Omental fat pad (tissue), 4 donors: ENCODE data around the gene AAMP. TPM values are rescaled to one million over a fixed set of nuclear protein-coding genes. Genes with fewer than 3 reads are reported as not detected.

Experiments
- ATAC-seq: fragments of 150-250 bp; one replicate; pipeline ENCODE4 v1.9.1; 2016; ENCODE audit warnings: mild to moderate bottlenecking, moderate library complexity; ENCODE audit not compliant: low FRiP score
- DNase-seq: peaks from one replicate; pipeline ENCODE4 v3.0.0-alpha.2; 2019; ENCODE audit warnings: low spot score
- total RNA-seq, 4 donors: library from RNA; depleted of rRNA; stranded (reverse); fragments of >200 nt; gene quantifications; one replicate each; pipeline ENCODE4 v1.1.0, GENCODE V29; 2016
- TF ChIP-seq, protein P1 (sequence below), 3 donors: fragments of 450-650 bp; IDR thresholded peaks; one replicate each; pipeline ENCODE4 v1.5.1; 2016 to 2017; ENCODE audit warnings: antibody characterized with exemption in 3 of 3, mild to moderate bottlenecking in 3 of 3, moderate library complexity in 2 of 3

Gene AAMP
- total RNA-seq, 4 donors from 2014 or later, result 122 to 165 (median 140) TPM

DNA sequence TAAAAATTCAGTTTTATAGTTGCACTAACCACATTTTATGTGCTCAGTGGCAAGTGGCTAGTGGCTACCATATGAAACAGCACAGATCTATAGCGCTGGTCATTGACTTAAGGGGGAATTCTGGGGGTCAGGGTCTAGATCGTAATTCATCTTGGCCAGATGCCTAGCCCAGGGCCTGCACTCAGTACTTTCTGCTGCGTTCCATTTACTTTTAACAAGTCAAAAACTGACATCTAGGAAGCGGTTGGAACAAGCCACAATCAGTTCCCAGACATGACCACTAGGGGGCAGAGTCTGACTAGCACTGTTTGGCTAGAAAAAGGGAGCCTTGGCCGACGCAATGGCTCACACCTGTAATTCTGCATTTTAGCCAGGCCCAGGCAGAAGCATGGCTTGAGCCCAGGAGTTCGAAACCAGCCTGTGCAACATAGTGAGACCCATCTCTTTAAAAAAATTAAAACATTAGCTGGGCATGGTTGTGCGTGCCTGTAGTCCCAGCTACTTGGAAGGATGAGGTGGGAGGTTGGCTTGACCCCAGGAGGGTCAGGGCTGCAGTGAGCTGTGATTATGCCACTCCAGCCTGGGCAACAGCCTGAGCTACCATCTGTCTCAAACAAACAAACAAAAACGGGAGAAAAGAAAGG is 31.4 kb upstream of the AAMP start:
- TF ChIP-seq, protein P1, sequence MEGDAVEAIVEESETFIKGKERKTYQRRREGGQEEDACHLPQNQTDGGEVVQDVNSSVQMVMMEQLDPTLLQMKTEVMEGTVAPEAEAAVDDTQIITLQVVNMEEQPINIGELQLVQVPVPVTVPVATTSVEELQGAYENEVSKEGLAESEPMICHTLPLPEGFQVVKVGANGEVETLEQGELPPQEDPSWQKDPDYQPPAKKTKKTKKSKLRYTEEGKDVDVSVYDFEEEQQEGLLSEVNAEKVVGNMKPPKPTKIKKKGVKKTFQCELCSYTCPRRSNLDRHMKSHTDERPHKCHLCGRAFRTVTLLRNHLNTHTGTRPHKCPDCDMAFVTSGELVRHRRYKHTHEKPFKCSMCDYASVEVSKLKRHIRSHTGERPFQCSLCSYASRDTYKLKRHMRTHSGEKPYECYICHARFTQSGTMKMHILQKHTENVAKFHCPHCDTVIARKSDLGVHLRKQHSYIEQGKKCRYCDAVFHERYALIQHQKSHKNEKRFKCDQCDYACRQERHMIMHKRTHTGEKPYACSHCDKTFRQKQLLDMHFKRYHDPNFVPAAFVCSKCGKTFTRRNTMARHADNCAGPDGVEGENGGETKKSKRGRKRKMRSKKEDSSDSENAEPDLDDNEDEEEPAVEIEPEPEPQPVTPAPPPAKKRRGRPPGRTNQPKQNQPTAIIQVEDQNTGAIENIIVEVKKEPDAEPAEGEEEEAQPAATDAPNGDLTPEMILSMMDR (IDR thresholded peaks at IDR 0.05), result peak in 2 of 3 donors; percentile 80 to 91

DNA sequence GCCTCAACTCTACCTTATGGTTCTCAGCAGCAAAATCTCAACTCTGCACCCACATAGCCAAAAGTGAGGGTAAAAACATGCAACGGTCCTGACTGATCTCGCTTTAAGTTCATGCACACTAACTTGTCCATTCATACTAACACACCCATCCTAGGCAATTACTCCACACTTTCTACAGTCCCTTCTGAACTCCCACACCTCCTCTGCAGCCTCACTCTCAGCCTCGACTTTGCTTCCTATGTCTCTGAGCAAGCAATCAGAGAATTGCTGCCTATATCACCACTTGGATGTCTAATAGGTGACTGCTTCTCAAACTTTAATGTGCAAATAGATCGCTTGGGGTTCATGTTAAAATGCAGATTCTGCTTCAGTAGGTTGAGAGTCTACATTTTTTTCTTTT is 30.2 kb upstream of the AAMP start:
- no peak for ATAC-seq
- DNase-seq, result no peak
- TF ChIP-seq, protein P1 (IDR thresholded peaks at IDR 0.05), result no peak

More for the DNA sequence above, 31.4 kb upstream of the AAMP start:
- peak; percentile 77 for ATAC-seq
- DNase-seq, result peak; percentile 85

DNA sequence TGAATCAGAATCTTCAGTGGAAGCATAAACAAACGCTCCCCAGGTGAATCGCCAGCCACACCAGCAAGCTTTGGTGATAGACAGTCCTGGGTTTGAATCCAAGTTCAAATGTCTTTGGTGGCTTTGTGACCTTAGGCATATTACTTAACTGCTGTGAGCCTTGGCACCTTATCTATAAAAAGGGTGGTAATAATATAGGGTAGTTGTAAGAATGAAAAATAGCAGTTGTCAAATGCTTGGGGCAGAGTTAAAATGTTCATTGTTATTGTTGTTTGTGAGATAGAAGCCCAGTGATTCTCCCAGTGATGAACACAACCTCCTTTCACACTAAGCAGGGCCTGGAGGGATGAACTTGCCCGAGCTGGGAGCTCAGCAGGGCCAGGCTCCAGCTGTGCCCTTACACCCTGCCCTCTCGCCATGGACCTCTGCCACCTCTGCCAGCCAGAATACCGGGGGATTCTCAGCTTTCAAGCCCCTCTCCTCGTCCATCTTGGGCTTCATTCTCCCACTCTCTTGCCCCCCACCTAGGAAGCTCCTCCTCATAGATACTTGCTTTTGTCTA is 28.5 kb upstream of the AAMP start:
- no peak for DNase-seq
- ATAC-seq, result no peak
- TF ChIP-seq, protein P1 (IDR thresholded peaks at IDR 0.05), result no peak

DNA sequence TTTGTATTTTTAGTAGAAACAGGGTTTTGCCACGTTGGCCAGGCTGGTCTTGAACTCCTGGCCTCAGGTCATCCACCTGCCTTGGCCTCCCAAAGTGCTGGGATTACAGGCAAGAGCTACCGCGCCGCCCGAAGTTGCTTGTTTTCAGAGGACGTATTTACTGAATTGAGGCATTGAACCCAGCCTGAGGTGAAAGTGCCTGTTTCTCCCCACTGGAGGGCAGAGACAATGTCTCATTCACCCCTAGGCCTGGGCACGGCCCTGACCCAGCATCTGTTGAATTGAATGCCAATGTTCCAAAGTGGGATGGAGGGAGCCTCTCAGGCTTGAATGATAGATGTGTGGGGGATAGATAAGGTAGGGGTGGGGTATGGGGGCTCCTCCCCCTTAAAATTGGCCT is 26.9 kb upstream of the AAMP start:
- no peak for DNase-seq
- TF ChIP-seq, protein P1 (IDR thresholded peaks at IDR 0.05), result no peak
- ATAC-seq, result no peak

DNA sequence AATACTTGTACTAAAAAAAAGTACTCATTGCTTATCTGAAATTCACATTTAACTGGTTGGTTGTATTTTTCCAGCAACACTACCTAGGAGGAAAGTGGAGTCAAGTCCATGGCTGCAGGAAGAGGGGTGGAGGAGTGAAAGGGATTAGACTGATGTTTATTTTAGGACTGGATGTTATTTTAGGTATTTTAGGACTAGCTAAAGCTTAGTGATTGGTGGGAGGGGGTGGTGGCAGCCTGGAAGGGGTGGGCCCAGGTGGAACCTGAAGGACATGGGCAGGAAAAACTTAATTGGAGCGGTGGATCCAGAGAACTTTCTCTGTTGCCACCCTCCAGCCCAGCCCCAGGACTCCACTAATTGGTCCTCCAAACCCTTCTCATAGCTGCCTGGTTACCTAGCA is 26.3 kb upstream of the AAMP start:
- ATAC-seq (no peak), DNase-seq (no peak)
- TF ChIP-seq, protein P1 (IDR thresholded peaks at IDR 0.05), result no peak

DNA sequence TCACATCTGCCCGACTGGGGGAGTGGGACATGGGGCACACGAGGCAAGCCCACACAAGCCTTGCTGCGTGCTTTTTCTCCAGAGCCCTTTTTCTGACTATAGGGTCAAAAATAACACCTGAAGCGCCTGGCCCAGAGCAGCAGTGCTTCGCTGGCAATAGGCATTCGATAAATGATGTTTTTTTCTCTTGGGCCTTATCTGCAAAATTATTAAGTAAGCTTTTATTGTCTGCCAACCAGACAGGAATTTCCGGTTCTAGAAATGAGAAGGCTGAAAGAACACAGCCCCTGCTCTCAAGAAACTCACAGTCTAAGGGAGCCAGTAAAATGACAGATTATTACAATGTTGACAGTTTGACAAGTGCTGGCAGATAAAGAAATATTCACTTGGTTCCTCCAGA is 25.1 kb upstream of the AAMP start:
- ATAC-seq (no peak), DNase-seq (no peak)
- TF ChIP-seq, protein P1 (IDR thresholded peaks at IDR 0.05), result no peak

DNA sequence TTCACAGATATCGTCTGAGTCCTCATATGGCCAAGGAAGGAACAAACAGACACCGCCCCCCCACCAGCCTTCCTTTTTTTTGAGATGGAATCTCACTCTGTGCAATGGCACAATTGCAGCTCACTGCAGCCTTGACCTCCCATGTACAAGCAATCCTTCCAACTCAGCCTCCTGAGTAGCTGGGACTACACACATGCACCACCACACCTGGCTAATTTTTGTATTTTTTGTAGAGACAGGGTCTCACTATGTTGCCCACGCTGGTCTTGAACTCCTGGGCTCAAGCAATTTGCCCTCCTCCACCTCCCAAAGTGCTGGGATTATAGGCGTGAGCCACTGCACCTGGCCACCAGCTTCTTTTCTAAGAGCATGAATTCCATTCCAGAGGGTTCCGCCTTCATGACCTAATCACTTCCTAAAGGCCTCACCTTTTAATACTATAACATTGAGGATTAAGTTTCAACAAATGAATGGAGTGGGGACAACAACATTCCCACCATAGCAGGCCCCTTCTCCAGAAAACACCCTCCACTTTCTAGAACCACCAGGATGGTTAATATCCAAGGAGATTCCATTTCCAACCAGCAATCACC is 24.6 kb upstream of the AAMP start:
- DNase-seq (no peak), ATAC-seq (no peak)
- TF ChIP-seq, protein P1 (IDR thresholded peaks at IDR 0.05), result no peak
